ENCODE measurements around the gene GRIA4.

GRCh38 chr11:105824457-105825013, 214.7 kb downstream of the GRIA4 start:
- no peak for TF ChIP-seq CTCF (IDR thresholded peaks at IDR 0.05)
- TF ChIP-seq POLR2A (IDR thresholded peaks at IDR 0.05), result no peak
